ENCODE results near the gene NDUFA6. TPM values are rescaled to one million over a fixed set of nuclear protein-coding genes. Genes with fewer than 3 reads are reported as not detected.
A peak's percentile ranks its signal among the peaks of the same experiment; 100 is the strongest.
"Not testable (repeated sequence)": the region's sequence is repeated elsewhere in the genome, so short reads cannot be mapped to it uniquely, and the experiment has no call there.

Gene NDUFA6
- 100 to 1,000 TPM in 1 of 4 donors, 10 to 100 TPM in 3; 36.5 to 116 (median 46.0) TPM for total RNA-seq

- peak; percentile 98 to 99 for DNase-seq
- Histone ChIP-seq H3K4me3 (peak within 1 kb of the TSS; percentile 84 to 92), H3K4me1 (peaks cover 4 to 5% of the 10 kb centered on the region in 2 donors), H3K36me3 (no peaks in the 10 kb centered on the region), H3K9me3 (no peaks in the 10 kb centered on the region), H3K27ac (peak within 1 kb of the TSS; percentile 91 to 94), H3K27me3 (no peaks in the 10 kb centered on the region)
- TF ChIP-seq POLR2A (IDR thresholded peaks at IDR 0.05), result peak; percentile 89 to 90
- peak; percentile 93 to 99 (median 97) for TF ChIP-seq CTCF (IDR thresholded peaks at IDR 0.05)
- intact Hi-C loops (cut with DNase I; ENCODE audit: low total_unique reads), result loop anchor here (5.0 kb wide), 1 partner anchor 341 kb away; the partner anchor contains the start of gene NFAM1
These were observed at the start of gene NDUFA6 for GRCh38 chr22:42090596-42091454. TSS of gene NDUFA6 (minus strand) at chr22:42090772. CDS start at chr22:42090744, 28 bp downstream.

- H3K27me3 ChIP-seq; H3K27ac ChIP-seq; H3K4me3 ChIP-seq; intact Hi-C loops (cut with DNase I; ENCODE audit: low total_unique reads); DNase-seq; H3K36me3 ChIP-seq; H3K9me3 ChIP-seq; H3K4me1 ChIP-seq: not testable (repeated sequence)
These were observed 49.6 kb upstream of the NDUFA6 start for GRCh38 chr22:42140153-42140552.

- intact Hi-C loops (cut with DNase I; ENCODE audit: low total_unique reads); H3K27me3 ChIP-seq; H3K9me3 ChIP-seq; H3K4me1 ChIP-seq; H3K27ac ChIP-seq; DNase-seq; H3K4me3 ChIP-seq; H3K36me3 ChIP-seq: not testable (repeated sequence)
These were observed 48.9 kb upstream of the NDUFA6 start for GRCh38 chr22:42139508-42139907.

GRCh38 chr22:42138972-42139371 is 48.4 kb upstream of the NDUFA6 start:
- Histone ChIP-seq H3K4me1 (no peaks in the 10 kb centered on the region), H3K9me3 (no peaks in the 10 kb centered on the region), H3K27ac (no peak overlapping the region), H3K27me3 (no peaks in the 10 kb centered on the region), H3K4me3 (no peak overlapping the region), H3K36me3 (no peaks in the 10 kb centered on the region)
- TF ChIP-seq POLR2A (IDR thresholded peaks at IDR 0.05) (no peak), CTCF (IDR thresholded peaks at IDR 0.05) (no peak)
- no peak for DNase-seq
- intact Hi-C loops (cut with DNase I; ENCODE audit: low total_unique reads), result no loop called here

- intact Hi-C loops (cut with DNase I; ENCODE audit: low total_unique reads), result no loop called here
- no peaks in the 10 kb centered on the region for H3K36me3 ChIP-seq
These were observed 47.7 kb upstream of the NDUFA6 start for GRCh38 chr22:42138122-42138770.

GRCh38 chr22:42135688-42136087 is 45.1 kb upstream of the NDUFA6 start:
- H3K27ac ChIP-seq; H3K9me3 ChIP-seq; H3K4me1 ChIP-seq; H3K36me3 ChIP-seq; intact Hi-C loops (cut with DNase I; ENCODE audit: low total_unique reads); H3K27me3 ChIP-seq; H3K4me3 ChIP-seq; DNase-seq: not testable (repeated sequence)

More at GRCh38 chr22:42138122-42138770, 47.7 kb upstream of the NDUFA6 start:
- H3K9me3 ChIP-seq, result no peaks in the 10 kb centered on the region
- no peak overlapping the region for H3K4me3 ChIP-seq
- H3K27ac ChIP-seq, result no peak overlapping the region
- no peaks in the 10 kb centered on the region for H3K27me3 ChIP-seq
- TF ChIP-seq CTCF (IDR thresholded peaks at IDR 0.05) (no peak), POLR2A (IDR thresholded peaks at IDR 0.05) (no peak)
- H3K4me1 ChIP-seq, result no peaks in the 10 kb centered on the region
- no peak for DNase-seq
